ENCODE data around the gene KIF3B.
A peak's percentile ranks its signal among the peaks of the same experiment; 100 is the strongest.

The KIF3B gene

DNA sequence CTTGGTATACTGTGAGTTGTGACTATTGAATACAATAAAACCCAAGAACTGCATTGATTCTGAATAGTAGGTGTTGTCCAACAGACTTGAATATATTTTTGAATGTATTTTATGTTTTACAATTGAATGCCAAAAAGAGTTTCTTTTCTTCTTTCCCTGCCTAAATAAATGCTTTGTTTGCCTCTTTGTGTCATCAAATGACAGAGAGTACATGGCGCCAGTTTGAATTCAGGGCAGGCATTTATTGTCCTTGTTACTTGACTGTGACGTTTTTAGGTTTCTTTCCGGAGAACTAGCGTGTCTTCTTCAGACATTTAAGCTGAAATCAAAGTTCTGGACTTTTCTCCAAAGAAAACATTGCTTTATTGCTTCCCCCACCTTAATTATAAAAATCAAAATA lies 16.6 kb downstream of the KIF3B start:
- no peak for TF ChIP-seq POLR2A (IDR thresholded peaks at IDR 0.05; ENCODE audit: low read depth, low read length)
- DNase-seq (ENCODE audit: insufficient read length, low spot score) (no peak), FAIRE-seq (no peak)

DNA sequence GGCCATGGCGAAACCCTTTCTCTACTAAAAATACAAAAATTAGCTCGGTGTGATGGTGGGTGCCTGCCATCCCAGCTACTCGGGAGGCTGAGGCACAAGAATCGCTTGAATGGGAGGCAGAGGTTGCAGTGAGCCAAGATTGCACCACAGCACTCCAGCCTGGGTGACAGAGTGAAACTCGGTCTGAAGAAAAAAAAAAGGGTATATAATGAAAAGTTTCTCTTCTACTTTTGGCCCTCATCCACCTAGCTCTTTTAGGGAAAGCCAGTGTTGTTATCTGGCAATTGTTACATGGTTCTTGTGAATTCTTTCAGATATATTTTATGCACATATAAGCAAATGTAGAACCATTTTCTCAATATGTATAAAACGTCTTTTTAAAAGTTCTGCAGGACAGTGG lies 19.0 kb downstream of the KIF3B start:
- no peak for TF ChIP-seq POLR2A (IDR thresholded peaks at IDR 0.05; ENCODE audit: low read depth, low read length)
- DNase-seq (ENCODE audit: insufficient read length, low spot score) = no peak
- FAIRE-seq = no peak

DNA sequence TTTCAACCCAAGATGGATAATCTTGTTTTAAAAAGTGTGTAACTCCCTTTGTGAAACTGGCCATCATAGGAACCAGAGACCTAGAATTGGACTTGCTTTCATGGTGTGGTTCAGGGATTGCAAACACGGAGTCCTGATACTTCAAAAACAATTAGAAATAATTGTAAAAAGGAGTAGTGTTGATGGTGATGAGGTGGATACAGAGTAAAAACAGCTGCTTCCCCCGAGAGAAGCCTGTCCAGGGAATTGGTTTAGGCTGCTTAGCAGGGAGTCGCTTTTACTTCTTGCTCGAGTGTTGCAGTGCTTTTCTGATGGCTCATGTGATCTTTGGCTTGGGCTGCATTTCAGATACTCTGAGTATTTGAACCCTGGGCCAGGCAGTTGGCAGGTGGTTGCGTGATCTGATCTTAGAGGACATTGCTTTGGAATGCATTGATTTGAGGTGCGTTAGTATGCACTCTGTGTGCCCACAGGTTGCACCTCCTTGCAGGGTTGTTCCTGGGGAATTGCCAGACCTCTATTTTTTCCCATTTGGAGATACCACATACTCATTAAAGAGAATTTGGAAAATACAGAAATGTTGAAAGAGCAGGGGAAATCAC lies 19.5 kb downstream of the KIF3B start:
- no peak for DNase-seq (ENCODE audit: insufficient read length, low spot score)
- no peak for TF ChIP-seq POLR2A (IDR thresholded peaks at IDR 0.05; ENCODE audit: low read depth, low read length)
- FAIRE-seq = no peak

DNA sequence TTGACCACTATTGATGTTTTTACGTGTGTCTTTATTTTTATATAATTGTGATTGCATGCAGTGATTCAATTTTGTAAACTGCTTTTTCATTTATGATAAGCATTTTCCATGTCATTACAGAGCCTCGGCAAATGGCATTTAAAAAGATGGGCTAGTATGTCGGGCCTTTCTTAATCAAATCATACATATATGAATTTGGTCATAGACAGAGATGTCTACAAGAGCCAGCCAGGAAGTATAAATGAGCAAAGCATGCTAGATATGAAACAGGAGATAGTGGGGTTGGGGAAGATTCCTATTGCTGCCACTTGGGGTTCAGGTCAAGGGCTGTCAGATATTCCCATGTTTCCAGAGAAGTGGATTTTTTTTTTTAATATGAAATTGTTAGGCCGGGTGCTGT lies 20.0 kb downstream of the KIF3B start:
- no peak for FAIRE-seq
- DNase-seq (ENCODE audit: insufficient read length, low spot score) = no peak

DNA sequence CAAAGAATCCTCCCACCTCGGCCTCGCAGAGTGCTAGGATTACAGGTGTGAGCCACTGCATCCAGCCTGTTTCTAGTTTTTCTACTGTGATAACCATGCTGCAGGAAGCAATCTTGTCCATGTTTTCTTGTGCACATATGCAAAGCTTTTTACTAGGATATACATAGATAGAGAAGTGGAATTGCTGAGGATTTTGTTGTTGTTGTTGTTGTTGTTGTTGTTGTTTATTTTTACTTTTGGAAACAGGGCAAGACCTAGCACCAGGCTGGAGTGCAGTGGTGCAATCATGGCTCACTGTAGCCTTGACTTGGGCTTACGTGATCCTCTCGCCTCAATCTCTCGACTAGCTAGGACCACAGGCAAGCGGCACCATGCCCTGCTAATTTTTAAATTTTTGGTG lies 23.2 kb downstream of the KIF3B start:
- DNase-seq (ENCODE audit: insufficient read length, low spot score) (no peak), FAIRE-seq (no peak)
- no peak for TF ChIP-seq POLR2A (IDR thresholded peaks at IDR 0.05; ENCODE audit: low read depth, low read length)

More for the DNA sequence above, 20.0 kb downstream of the KIF3B start:
- no peak for TF ChIP-seq POLR2A (IDR thresholded peaks at IDR 0.05; ENCODE audit: low read depth, low read length)

DNA sequence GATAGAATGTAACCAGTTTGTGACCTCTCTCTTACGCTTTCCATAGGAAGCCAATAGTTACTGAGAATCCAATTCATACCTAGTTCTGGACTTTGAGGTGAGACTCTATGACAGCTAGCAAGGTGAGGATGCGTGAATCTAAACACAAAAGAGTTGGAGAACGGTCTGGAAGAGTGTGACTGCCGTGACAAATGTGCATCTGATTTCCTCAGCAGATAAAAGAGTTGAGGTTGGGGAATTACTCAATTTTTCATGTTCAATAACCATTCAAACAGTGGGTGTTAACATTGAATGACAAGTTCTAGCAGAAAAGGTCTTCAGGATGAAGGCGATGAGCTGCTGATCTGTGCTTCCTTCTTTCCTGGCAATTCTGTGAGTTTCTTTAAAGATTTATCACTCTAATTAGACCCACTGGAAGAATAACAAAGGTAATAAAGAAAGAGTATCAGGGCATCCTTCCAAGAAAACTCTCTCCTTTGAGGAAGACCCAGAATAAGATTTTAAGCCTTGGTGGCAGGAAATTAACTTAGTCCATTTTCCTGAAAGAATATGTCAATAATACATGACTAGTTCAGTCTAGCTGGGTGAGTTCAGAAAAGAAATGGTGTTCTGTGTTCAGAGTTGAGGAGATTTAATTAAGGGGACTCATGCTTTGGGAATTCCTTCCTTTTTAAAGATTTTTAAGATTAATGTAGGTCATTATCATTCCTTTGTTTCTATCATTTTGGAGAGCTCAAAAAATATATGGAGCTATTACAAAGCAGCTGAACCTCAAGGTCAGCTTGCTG lies 24.5 kb downstream of the KIF3B start:
- no peak for FAIRE-seq
- no peak for TF ChIP-seq POLR2A (IDR thresholded peaks at IDR 0.05; ENCODE audit: low read depth, low read length)

DNA sequence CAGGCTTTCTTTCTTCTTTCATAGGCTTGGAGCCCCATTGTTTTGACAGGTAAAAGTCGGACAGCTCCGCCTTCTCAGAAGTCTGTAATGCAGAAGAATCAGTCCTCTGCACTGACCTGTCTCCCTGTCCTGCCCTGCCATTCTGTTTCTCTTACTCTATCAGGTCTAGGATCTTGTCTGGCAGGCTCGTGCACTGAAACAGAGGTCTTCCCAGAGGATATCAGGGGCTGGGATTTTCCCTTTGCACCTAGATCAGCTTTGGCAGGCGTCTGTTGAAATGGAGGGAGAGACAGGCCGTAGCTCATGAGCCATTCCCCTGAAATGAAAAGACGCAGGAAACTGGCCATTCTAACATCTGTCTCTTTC lies 25.0 kb downstream of the KIF3B start:
- no peak for FAIRE-seq
- TF ChIP-seq POLR2A (IDR thresholded peaks at IDR 0.05; ENCODE audit: low read depth, low read length) = no peak

More for the DNA sequence above, 24.5 kb downstream of the KIF3B start:
- no peak for DNase-seq (ENCODE audit: insufficient read length, low spot score)

DNA sequence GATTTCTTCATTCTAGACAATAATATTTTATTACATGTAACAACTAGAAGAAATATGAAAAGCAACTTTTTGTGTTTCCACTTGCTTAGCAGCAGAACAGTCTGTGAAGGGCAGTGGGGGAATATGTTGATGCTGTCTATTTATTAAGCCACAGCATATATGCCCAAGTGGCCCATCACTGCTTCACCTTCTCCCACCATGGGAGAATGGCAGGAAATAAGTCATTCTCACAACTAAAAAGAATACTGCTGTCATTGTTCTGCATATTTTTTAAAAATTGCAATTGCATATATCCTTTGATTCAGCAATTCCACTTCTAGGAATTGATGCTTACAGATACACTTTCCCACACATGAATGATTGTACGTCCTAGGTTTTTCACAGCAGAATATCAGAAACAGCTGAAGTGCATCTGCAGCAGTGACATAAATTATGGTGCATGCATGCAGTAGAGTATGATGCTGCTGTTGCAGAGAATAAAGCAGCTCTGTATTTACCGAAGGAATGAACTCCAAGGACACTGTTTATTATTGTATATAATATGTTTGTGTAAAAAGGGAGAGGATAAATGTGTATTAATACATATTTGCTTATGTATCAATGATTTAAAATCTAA lies 26.8 kb downstream of the KIF3B start:
- FAIRE-seq (no peak), DNase-seq (ENCODE audit: insufficient read length, low spot score) (no peak)
- TF ChIP-seq POLR2A (IDR thresholded peaks at IDR 0.05; ENCODE audit: low read depth, low read length) = no peak

More for the DNA sequence above, 25.0 kb downstream of the KIF3B start:
- DNase-seq (ENCODE audit: insufficient read length, low spot score) = no peak

DNA sequence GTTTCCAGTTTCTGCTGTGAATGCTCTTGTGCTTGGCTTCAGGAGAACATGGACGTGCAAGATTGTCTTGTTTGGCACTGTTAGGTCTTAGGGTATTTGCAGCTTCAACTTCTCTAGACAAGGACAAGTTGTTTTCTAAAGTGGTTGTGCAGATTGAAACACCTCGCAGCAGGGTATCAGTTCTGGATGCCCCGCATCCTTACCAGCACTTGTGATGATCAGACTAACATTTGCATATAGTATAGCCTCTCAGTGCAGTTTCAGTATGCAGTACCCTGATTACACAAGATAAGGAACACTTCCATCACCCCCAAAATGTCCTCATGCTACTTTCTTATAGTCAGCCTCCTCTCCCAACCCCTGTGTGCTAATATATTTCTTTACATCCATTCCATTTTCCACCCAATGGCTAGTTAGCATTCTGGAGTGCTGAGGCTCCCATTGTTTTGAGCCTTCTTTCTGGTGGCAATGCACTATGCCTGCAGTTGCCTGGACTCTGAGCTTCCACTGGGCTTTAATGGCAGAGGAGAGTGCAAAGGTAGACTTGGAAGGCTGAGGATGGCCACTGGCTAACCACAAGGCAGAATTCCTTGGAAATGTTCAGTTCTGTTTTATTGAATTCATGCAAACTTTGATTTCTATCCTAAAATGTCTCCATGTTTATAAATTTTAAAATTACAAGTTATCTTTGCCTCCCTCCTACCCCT lies 35.4 kb downstream of the KIF3B start:
- no peak for FAIRE-seq
- DNase-seq (ENCODE audit: insufficient read length, low spot score) = no peak
- no peak for TF ChIP-seq POLR2A (IDR thresholded peaks at IDR 0.05; ENCODE audit: low read depth, low read length)

DNA sequence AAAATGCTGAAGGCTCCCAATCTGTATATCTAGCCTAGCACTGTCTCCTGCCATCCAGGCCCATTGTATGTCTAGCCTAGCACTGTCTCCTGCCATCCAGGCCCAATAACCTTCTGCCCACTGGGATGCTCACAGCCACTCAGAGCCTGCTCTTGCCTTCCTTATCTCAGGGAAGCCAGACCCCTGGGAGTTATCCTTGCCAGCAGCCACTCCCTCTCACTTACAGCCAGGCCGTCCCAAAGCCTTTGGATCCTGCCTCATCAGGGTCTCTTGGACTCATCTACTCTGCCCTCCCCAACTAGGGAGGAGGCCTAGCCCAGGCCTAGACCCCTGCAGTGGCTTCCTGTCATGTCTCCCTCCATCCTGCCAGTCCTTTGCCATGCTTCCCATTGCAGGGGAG lies 37.3 kb downstream of the KIF3B start:
- no peak for TF ChIP-seq POLR2A (IDR thresholded peaks at IDR 0.05; ENCODE audit: low read depth, low read length)
- FAIRE-seq (no peak), DNase-seq (ENCODE audit: insufficient read length, low spot score) (no peak)

DNA sequence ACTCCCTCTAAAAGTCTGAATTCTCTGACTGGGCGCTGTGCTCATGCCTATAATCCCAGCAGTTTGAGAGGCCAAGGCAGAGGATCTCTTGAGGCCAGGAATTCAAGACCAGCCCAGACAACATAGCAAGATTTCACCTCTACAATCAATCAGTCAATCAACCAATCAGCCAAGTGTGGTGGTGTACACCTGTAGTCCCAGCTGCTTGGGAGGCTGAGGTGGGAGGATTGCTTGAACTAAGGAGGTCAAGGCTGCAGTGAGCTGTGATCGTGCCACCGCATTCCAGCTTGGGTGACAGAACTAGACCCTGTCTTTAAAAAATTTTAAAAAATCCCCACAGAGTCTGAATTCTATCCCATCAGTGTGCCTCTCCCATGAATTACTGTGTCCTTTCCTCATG lies 37.9 kb downstream of the KIF3B start:
- DNase-seq (ENCODE audit: insufficient read length, low spot score) (no peak), FAIRE-seq (no peak)
- no peak for TF ChIP-seq POLR2A (IDR thresholded peaks at IDR 0.05; ENCODE audit: low read depth, low read length)

DNA sequence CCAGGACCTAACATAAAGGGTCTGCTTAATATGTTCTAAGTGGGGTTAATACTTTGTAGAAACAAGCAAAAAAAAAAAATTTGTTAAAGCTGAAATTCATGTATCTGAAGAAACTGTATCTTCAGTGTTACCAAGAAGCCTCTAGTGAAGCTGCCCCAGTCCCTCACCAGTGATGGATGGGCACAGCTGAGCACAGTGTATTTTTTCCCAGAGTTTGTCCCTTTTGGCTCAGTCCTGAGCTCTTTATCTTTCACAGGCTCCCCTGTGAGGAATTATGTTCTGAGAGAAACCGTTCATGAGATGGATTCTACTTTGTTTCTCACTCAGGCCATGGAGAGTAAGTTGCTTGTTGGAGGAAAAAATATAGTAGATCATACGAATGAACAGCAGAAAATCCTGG lies 38.4 kb downstream of the KIF3B start:
- no peak for TF ChIP-seq POLR2A (IDR thresholded peaks at IDR 0.05; ENCODE audit: low read depth, low read length)
- DNase-seq (ENCODE audit: insufficient read length, low spot score) = no peak

DNA sequence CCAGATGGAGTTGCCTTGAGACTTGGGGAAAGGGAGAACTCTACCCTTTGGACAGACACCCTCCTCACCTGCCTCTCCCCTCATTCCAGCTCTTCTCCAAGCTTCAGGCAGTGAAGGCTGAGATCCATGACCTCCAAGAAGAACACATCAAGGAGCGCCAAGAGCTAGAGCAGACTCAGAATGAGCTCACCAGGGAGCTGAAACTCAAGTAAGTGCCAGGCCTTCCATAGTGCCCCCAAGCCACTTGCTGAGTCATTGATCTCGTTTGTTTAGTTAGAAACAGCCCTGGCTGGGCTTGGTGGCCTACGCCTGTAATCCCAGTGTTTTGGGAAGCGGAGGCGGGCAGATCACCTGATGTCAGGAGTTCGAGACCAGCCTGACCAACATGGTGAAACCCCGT lies 39.2 kb downstream of the KIF3B start:
- DNase-seq (ENCODE audit: insufficient read length, low spot score) = peak; percentile 12
- TF ChIP-seq POLR2A (IDR thresholded peaks at IDR 0.05; ENCODE audit: low read depth, low read length) = no peak
- no peak for FAIRE-seq

More for the DNA sequence above, 38.4 kb downstream of the KIF3B start:
- FAIRE-seq = no peak

DNA sequence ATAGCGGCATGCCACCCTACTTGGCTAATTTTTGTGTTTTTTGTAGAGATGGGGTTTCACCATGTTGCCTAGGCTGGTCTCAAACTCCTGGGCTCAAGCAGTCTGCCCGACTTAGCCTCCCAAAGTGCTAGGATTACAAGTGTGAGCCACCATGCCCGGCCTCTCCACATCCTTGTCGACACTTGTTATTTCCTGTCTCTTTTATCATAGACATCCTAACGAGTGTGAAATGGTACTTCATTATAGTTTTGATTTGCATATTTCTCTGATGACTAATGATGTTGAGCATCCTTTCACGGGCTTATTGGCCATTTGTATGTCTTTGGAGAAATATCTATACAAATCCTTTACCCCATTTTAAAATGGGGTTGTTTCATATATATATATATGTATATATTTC lies 41.6 kb downstream of the KIF3B start:
- TF ChIP-seq POLR2A (IDR thresholded peaks at IDR 0.05; ENCODE audit: low read depth, low read length) = no peak
- no peak for FAIRE-seq

More for the DNA sequence above, 41.6 kb downstream of the KIF3B start:
- DNase-seq (ENCODE audit: insufficient read length, low spot score) = no peak

All from H54 (cell line).